ENCODE measurements around the gene EML6. TPM values are rescaled to one million over a fixed set of nuclear protein-coding genes. Genes with fewer than 3 reads are reported as not detected.
A peak's percentile ranks its signal among the peaks of the same experiment; 100 is the strongest.

Gene EML6
- polyA plus RNA-seq, 2 of the 4 experiments (the other 2 are of a cell fraction), result 1.4 to 1.5 TPM

GRCh38 chr2:54771166-54771885, 47.9 kb downstream of the EML6 start:
- no peak for ATAC-seq
- POLR2A ChIA-PET, result no interaction called here
- peaks cover 13% of the 10 kb centered on the region; the same call in 2 of the 3 replicates for H3K9me3 ChIP-seq
- H3K4me1 ChIP-seq, result peaks cover 12% of the 10 kb centered on the region; the same call in 2 of the 3 replicates
- no peak overlapping the region for H3K4me2 ChIP-seq
- no peak overlapping the region for H3K4me3 ChIP-seq
- no peak for FAIRE-seq
- CTCF ChIA-PET, result interaction anchor here (0.5 to 1.5 kb wide), 5 partner anchors 8 to 1134 kb away, joined by 3 to 7 read pairs (median 4); no protein-coding TSS in a partner anchor
- TF ChIP-seq MAFK (IDR thresholded peaks at IDR 0.05; ENCODE audit: partially characterized antibody), result peak; percentile 73
- TF ChIP-seq FOSL2 (IDR thresholded peaks at IDR 0.05), result no peak
- TF ChIP-seq FOSL2 (CRISPR knock-in tag; IDR thresholded peaks at IDR 0.05), result peak; percentile 33; the same call in 1 of the 2 replicates
- TF ChIP-seq CBX8 (IDR thresholded peaks at IDR 0.05), result no peak
- TF ChIP-seq HOXA7 (CRISPR knock-in tag; IDR thresholded peaks at IDR 0.05), result no peak
- no peak for TF ChIP-seq PBX3 (IDR thresholded peaks at IDR 0.05)
- no peak for TF ChIP-seq RFX5 (IDR thresholded peaks at IDR 0.05)
- TF ChIP-seq ZFP36 (IDR thresholded peaks at IDR 0.05; ENCODE audit: borderline replicate concordance, partially characterized antibody), result no peak
- no peak for TF ChIP-seq POLR2A (IDR thresholded peaks at IDR 0.05; ENCODE audit: low read length)
- TF ChIP-seq CHD2 (IDR thresholded peaks at IDR 0.05; ENCODE audit: low read length, partially characterized antibody), result no peak
- TF ChIP-seq JUN (IDR thresholded peaks at IDR 0.05), result no peak
- TF ChIP-seq ESRRA (IDR thresholded peaks at IDR 0.05; ENCODE audit: borderline replicate concordance, low read length), result no peak
- TF ChIP-seq HOXB5 (CRISPR knock-in tag; IDR thresholded peaks at IDR 0.05), result no peak
- no peak for TF ChIP-seq FOXS1 (CRISPR knock-in tag; IDR thresholded peaks at IDR 0.05)
- 61% methylated on average over 10 of the region's 10 CpGs for WGBS (ENCODE audit: missing lambda C conversion rate)
- no peak for DNase-seq (ENCODE audit: low read depth in 1 of 2, low spot score in 1 of 2)
- no peak overlapping the region for H3K27ac ChIP-seq

GRCh38 chr2:54772110-54772509, 48.6 kb downstream of the EML6 start:
- WGBS (ENCODE audit: missing lambda C conversion rate), result 24% methylated on average over 3 of the region's 3 CpGs
- POLR2A ChIA-PET, result no interaction called here
- Histone ChIP-seq H3K9me3 (peaks cover 16% of the 10 kb centered on the region; the same call in 2 of the 3 replicates), H3K4me3 (no peak overlapping the region), H3K4me2 (0 out of 3 replicates have a peak overlapping the region, but pooled peaks have one; percentile 8), H3K4me1 (peaks cover 12% of the 10 kb centered on the region; the same call in 2 of the 3 replicates), H3K27ac (no peak overlapping the region)
- FAIRE-seq, result no peak
- CTCF ChIA-PET, result interaction anchor here (0.5 to 1.3 kb wide), 6 partner anchors 9 to 1134 kb away, joined by 3 to 4 read pairs (median 4); no protein-coding TSS in a partner anchor
- DNase-seq (ENCODE audit: low read depth in 1 of 2, low spot score in 1 of 2), result no peak
- no peak for TF ChIP-seq NFE2L2 (conservative IDR thresholded peaks at IDR 0.05; ENCODE audit: low read length)
- no peak for TF ChIP-seq EHF (CRISPR knock-in tag; IDR thresholded peaks at IDR 0.05)
- no peak for TF ChIP-seq HOXA7 (CRISPR knock-in tag; IDR thresholded peaks at IDR 0.05)
- TF ChIP-seq CBX8 (IDR thresholded peaks at IDR 0.05), result no peak
- TF ChIP-seq JUNB (IDR thresholded peaks at IDR 0.05), result no peak
- no peak for TF ChIP-seq ZNF302 (CRISPR knock-in tag; IDR thresholded peaks at IDR 0.05)
- TF ChIP-seq CHD2 (IDR thresholded peaks at IDR 0.05; ENCODE audit: low read length, partially characterized antibody), result no peak
- TF ChIP-seq USF2 (IDR thresholded peaks at IDR 0.05), result no peak
- TF ChIP-seq ZFP36 (IDR thresholded peaks at IDR 0.05; ENCODE audit: borderline replicate concordance, partially characterized antibody), result no peak
- no peak for TF ChIP-seq HES2 (IDR thresholded peaks at IDR 0.05)
- no peak for TF ChIP-seq POLR2AphosphoS2 (conservative IDR thresholded peaks at IDR 0.05; ENCODE audit: low read length)
- TF ChIP-seq MAFK (IDR thresholded peaks at IDR 0.05; ENCODE audit: partially characterized antibody), result no peak
- no peak for TF ChIP-seq EHMT2 (IDR thresholded peaks at IDR 0.05; ENCODE audit: low read depth)
- no peak for TF ChIP-seq FOSL2 (IDR thresholded peaks at IDR 0.05)
- TF ChIP-seq FOSL2 (CRISPR knock-in tag; IDR thresholded peaks at IDR 0.05), result no peak
- no peak for TF ChIP-seq KDM1A (IDR thresholded peaks at IDR 0.05; ENCODE audit: low read depth)
- no peak for TF ChIP-seq BHLHE40 (IDR thresholded peaks at IDR 0.05; ENCODE audit: low read depth, low read length)
- TF ChIP-seq SMC3 (IDR thresholded peaks at IDR 0.05), result no peak
- no peak for TF ChIP-seq EP300 (IDR thresholded peaks at IDR 0.05)
- ATAC-seq, result peak in 1 of 2 experiments; percentile 44; a peak in 1 of 6 replicates

All from A549 (cell line).